Activated CD4-positive, alpha-beta T cell treated with anti-CD3 and anti-CD28 coated beads, Interleukin-2, amount 50 U/mL, for 24 hours (primary cell): ENCODE results near the gene CACNA1A.
"Not testable (repeated sequence)": the region's sequence is repeated elsewhere in the genome, so short reads cannot be mapped to it uniquely, and the experiment has no call there.

ENCODE experiments used
- DNase-seq, 2 donors: peaks; one replicate each; pipeline ENCODE4 v3.0.0-alpha.2; 2020; ENCODE audit warnings: low read depth in 1 of 2, low spot score in 1 of 2

Gene CACNA1A

GRCh38 chr19:13506471-13506820, at the start of gene CACNA1A:
CACNA1A (minus strand) TSS chr19:13506479; CDS start chr19:13506224, 255 bp downstream.
- no peak for DNase-seq

GRCh38 chr19:13554506-13555240, 48.4 kb upstream of the CACNA1A start:
- DNase-seq: no peak

GRCh38 chr19:13553880-13554400, 47.7 kb upstream of the CACNA1A start:
- no peak for DNase-seq

- no peak for DNase-seq
Observed at GRCh38 chr19:13548131-13548530, 41.9 kb upstream of the CACNA1A start.

GRCh38 chr19:13547102-13547501, 40.8 kb upstream of the CACNA1A start:
- no peak for DNase-seq

GRCh38 chr19:13544423-13544822, 38.1 kb upstream of the CACNA1A start:
- no peak for DNase-seq

- no peak for DNase-seq
Observed at GRCh38 chr19:13541554-13541953, 35.3 kb upstream of the CACNA1A start.

- DNase-seq: no peak
Observed at GRCh38 chr19:13539332-13539731, 33.1 kb upstream of the CACNA1A start.

- no peak for DNase-seq
Observed at GRCh38 chr19:13538601-13539253, 32.4 kb upstream of the CACNA1A start.

- DNase-seq: no peak
Observed at GRCh38 chr19:13537454-13537853, 31.2 kb upstream of the CACNA1A start.

- DNase-seq: no peak
Observed at GRCh38 chr19:13530720-13531119, 24.4 kb upstream of the CACNA1A start.

- DNase-seq: not testable (repeated sequence)
Observed at GRCh38 chr19:13529721-13530120, 23.4 kb upstream of the CACNA1A start.

- no peak for DNase-seq
Observed at GRCh38 chr19:13526552-13526951, 20.3 kb upstream of the CACNA1A start.

GRCh38 chr19:13521066-13521465, 14.8 kb upstream of the CACNA1A start:
- no peak for DNase-seq

- no peak for DNase-seq
Observed at GRCh38 chr19:13511947-13512346, 5.7 kb upstream of the CACNA1A start.

GRCh38 chr19:13507053-13507611, 853 bp upstream of the CACNA1A start:
- DNase-seq: no peak

GRCh38 chr19:13505761-13506470, 363 bp downstream of the CACNA1A start:
- no peak for DNase-seq

GRCh38 chr19:13505164-13505695, 1.0 kb downstream of the CACNA1A start:
- no peak for DNase-seq

GRCh38 chr19:13503570-13504235, 2.6 kb downstream of the CACNA1A start:
- DNase-seq: no peak

- DNase-seq: no peak
Observed at GRCh38 chr19:13502231-13502630, 4.0 kb downstream of the CACNA1A start.

GRCh38 chr19:13499692-13500091, 6.6 kb downstream of the CACNA1A start:
- DNase-seq: no peak
